Measurements from ENCODE around the gene OLIG2.

DNA sequence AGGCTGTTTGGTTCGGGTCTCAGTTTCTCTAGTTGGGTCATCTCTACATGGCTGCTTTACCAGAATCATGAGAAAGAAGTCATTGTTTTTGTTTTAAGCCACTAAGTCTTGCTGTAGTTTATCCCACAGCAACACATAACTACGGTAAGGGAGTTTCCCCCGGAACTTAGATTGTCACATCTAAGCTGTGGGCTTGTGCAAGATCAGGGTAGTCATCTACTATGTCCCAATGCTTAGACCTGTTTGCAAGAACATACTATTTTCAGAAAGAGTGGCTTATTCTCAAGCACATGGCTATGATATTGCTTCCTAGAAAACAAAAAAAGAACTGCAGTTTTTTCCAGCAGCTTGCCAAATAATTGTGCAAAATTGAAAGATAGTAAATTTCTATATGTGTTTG, 18.0 kb upstream of the OLIG2 start:
- TF ChIP-seq ESRRG (CRISPR knock-in tag; IDR thresholded peaks at IDR 0.05) (no peak), PPARA (CRISPR knock-in tag; IDR thresholded peaks at IDR 0.05; ENCODE audit: borderline replicate concordance) (no peak)
